Measurements from ENCODE around the gene THEMIS.
A peak's percentile ranks its signal among the peaks of the same experiment; 100 is the strongest.
"Not testable (repeated sequence)": the region's sequence is repeated elsewhere in the genome, so short reads cannot be mapped to it uniquely, and the experiment has no call there.

The THEMIS gene, protein sequence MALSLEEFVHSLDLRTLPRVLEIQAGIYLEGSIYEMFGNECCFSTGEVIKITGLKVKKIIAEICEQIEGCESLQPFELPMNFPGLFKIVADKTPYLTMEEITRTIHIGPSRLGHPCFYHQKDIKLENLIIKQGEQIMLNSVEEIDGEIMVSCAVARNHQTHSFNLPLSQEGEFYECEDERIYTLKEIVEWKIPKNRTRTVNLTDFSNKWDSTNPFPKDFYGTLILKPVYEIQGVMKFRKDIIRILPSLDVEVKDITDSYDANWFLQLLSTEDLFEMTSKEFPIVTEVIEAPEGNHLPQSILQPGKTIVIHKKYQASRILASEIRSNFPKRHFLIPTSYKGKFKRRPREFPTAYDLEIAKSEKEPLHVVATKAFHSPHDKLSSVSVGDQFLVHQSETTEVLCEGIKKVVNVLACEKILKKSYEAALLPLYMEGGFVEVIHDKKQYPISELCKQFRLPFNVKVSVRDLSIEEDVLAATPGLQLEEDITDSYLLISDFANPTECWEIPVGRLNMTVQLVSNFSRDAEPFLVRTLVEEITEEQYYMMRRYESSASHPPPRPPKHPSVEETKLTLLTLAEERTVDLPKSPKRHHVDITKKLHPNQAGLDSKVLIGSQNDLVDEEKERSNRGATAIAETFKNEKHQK

DNA sequence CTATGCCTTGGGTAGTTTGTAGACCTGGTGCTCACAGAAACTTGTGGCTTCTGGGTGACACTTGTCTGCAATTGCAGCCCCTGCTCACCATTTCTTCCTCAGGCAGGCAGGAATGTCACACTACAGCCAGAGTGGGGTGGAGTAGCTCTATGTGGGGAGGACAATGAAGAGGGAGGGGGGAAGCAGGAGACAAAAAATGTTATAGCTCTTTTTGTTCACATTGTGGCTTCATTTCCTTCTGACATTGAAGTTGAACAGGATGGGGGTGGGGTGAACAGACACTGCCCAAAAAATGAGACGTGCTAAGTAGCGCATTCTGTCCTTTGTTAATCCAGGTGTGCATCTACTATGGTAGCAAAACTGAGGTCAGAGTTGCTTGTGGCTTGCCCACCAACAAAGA is at the start of gene THEMIS:
TSS of gene THEMIS (minus strand) at position 124 of the 400 bp plus-strand sequence. CDS start 126 bp downstream, outside the sequence.
- DNase-seq, result peak; percentile 44

GRCh38 chr6:127949251-127949650 is 48.4 kb upstream of the THEMIS start:
- DNase-seq, result no peak

DNA sequence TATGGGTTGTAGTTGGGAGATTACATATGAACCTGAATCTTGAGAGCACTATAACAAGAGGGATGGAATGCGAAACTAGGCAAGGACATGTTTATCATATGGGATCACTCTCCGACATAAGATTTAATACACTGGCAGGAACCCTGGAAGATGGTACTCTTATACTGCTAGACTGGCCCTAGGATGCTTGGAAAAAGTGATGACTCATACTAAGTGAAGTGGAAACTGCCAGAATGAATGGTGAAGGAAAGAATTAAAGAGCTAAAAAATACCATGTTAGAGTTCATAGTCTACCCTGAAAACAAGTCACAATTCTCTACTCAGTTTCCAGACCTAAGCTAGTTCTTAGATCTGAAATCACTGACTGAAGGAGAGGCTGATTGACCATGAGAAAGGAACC is 45.5 kb upstream of the THEMIS start:
- no peak for DNase-seq

DNA sequence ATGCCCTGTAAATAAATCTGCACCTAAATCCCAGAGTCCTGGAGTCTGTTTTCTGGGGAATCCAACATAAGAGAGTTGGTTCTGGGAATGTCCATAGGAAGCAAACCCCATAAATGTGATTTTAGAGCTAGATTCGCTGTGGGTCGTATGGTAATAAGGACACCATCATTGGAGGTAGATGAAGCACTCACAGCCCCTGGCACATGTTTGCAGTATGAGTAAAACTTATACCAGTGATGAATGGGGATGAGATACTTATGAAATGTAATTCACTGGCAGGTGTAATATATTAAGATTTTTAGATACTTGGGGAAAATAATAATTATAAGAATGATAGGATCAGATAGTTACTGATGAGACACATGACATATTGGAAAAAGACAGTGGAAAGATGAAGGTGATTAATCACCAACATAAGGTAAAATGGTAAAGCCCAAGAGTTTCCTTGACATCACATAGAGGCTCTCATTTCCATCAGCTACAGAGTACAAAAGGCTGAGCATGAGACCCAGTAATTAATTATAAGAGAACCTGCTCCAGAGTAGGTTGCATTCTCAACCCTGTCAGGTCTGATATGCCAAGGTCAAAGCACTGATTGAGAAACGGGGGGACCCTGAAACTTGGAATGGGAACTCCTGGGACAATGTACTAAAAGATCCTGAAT is 44.7 kb upstream of the THEMIS start:
- DNase-seq, result no peak

DNA sequence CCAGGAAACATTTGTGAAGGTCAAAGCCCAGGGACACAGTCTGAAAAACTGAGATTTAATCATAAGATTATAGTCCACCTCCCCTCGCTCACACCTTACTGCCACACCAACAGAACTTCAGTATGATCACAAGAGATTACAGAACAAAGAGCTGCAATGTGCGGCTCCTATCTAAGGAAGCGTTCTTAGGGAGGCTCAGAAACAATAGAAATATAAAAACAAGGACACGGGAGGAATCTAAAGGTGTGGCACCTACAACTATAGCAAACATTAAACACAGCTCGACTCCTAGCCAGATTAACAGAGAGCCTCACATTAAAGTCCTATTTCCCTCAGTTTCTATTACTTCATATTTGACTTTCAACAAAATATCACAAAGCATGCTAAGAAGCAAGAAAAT is 40.4 kb upstream of the THEMIS start:
- DNase-seq, result no peak

- no peak for DNase-seq
These were observed 38.7 kb upstream of the THEMIS start for GRCh38 chr6:127939442-127940066.

DNA sequence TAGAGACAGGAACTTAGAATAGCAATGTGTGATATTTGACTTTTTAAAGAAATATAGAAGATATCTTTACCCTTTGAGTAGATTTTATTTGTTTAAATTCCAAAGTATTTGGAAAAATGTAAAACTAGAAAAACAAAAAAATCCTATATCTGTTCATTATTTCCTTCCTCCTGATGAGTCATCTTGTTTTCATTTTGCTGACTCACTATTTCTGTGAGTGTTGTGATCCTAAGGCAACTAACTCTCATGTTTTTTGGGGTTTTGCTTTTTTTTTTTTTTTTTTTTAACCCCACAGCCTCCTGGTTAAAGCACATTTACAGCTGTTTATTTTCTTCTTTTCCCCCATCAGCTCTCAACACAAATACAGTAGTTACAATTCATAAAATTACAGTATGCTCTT is 37.8 kb upstream of the THEMIS start:
- DNase-seq, result no peak

- DNase-seq, result no peak
These were observed 36.9 kb upstream of the THEMIS start for GRCh38 chr6:127937747-127938146.

DNA sequence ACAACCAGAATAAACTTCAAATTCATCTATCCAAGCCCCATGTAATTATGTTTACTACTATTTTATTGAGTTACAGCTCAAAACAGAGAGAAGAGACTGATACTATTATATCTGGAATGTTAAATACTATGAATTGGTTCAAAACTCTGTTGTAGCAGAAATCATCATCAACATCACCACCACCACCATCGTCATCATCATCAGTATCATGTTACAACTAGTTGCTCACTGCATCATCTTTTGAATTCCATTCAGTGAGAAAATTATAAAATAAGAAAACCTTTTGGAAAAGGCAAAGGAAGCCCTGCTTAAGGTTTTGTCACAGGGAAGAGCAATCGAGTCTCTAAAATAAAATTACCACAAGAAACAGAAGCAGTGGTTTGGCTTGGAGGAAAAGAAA is 36.2 kb upstream of the THEMIS start:
- DNase-seq, result no peak

DNA sequence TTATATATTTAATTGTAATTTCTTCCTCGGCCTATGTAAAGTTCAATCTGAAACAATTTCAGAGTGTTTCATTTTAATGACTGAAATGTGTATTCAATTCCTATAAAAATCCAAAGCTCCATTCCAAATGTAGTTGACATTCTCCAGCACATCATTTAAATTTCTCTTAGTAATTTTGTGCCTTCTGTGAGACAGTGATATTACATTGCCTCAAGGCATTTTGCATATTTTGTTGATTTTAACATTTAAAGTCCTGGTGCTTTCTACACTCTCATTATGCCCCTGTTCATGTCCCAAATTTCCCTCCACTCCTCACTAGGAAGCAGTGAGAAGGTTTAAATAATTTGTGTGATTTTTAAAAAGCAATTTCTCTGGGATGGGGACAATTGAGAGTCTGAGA is 34.1 kb upstream of the THEMIS start:
- DNase-seq, result no peak

- peak; percentile 31 for DNase-seq
These were observed 33.3 kb upstream of the THEMIS start for GRCh38 chr6:127933852-127934840.

- DNase-seq, result no peak
These were observed 32.3 kb upstream of the THEMIS start for GRCh38 chr6:127933137-127933536.

GRCh38 chr6:127932708-127933107 is 31.9 kb upstream of the THEMIS start:
- DNase-seq, result no peak

- not testable (repeated sequence) for DNase-seq
These were observed 25.6 kb upstream of the THEMIS start for GRCh38 chr6:127926441-127926840.

GRCh38 chr6:127924440-127924839 is 23.6 kb upstream of the THEMIS start:
- DNase-seq, result no peak

- DNase-seq, result no peak
These were observed 23.2 kb upstream of the THEMIS start for GRCh38 chr6:127924031-127924430.

DNA sequence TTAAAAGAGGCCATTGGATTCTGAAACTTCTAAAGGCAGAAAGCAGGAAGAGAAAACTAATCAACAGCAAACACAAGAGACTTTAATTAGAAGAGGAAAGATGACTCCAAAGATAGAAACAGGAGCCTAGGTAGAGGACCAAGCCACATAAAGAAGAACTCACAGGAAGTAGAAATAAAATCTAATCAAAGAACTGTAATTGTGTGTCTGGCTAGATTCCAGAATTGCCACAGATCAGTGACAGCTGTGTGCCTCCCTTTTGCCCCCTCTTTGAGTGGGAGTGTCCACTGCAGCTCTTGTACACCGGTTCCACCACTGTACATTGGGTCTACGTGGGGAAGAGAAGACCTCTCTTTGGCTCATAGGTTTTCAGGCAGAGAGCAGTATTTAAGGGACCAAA is 22.3 kb upstream of the THEMIS start:
- DNase-seq, result no peak

DNA sequence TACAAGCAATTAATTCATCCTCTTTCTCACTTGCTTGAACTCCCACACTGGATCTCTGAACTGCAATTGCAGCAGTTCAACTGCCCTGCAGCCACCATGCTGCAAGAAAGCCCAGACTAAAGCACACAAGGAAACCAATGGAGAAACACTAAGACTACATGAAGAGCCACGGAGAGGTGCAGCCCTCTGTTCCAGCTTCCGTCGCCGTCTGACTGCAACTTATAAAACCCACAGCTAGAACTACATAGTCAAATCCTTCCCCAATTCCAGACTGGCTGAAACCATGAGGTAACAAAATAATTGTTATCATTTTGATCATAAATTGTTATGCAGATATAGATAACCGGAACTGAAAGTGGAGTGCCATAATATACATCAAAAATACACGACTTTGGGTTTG is 21.1 kb upstream of the THEMIS start:
- no peak for DNase-seq

GRCh38 chr6:127920804-127921203 is 19.9 kb upstream of the THEMIS start:
- no peak for DNase-seq

- DNase-seq, result no peak
These were observed 17.9 kb upstream of the THEMIS start for GRCh38 chr6:127918506-127919427.

DNA sequence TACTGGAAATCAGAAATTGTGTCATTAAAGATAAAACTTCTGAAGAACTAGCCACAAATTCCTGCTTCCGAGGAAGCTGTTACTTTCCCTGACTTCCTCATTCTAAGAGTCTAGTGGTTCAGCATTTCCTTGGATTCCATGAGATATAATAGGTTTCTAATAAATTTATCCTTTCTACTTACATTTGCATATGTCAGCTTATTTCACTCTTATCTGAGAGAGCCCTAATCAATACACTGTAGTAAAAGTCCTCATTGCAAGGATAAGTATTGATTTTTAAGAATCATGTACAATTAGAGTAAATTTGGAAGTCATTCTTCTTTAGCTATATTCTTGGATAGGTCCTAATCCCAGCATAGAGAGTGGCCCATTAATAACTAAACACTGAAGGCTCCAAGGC is 16.9 kb upstream of the THEMIS start:
- no peak for DNase-seq
